SK-N-SH treated with all-trans-retinoic acid at 6 μM for 48 hours (cell line): Measurements from ENCODE around the gene TESPA1.

Experiments used
- ATAC-seq: fragments of 200-7000 bp; cut with Tn5 transposase; 3 replicates; pipeline ENCODE4 v1.9.1; 2020; ENCODE audit warnings: mild to moderate bottlenecking, moderate library complexity
- ARNTL ChIP-seq: fragments of 450-650 bp; formaldehyde crosslinking; IDR thresholded peaks from 2 replicates; pipeline ENCODE4 v1.5.0; 2020; ENCODE audit warnings: low read depth, mild to moderate bottlenecking, moderate library complexity, borderline replicate concordance
- BACH2 ChIP-seq: fragments of 250-450 bp; sonication (Bioruptor Pico); IDR thresholded peaks from 2 replicates; pipeline ENCODE4 v1.9.0; 2021; ENCODE audit warnings: mild to moderate bottlenecking, borderline replicate concordance
- CREB5 ChIP-seq: fragments of 250-450 bp; sonication (Bioruptor Pico); IDR thresholded peaks from 2 replicates; pipeline ENCODE4 v1.5.1; 2020; ENCODE audit warnings: low read depth, mild to moderate bottlenecking, moderate library complexity
- CSDC2 ChIP-seq: fragments of 250-450 bp; sonication (Bioruptor Pico); IDR thresholded peaks from 2 replicates; pipeline ENCODE4 v1.5.0; 2020; ENCODE audit warnings: mild to moderate bottlenecking, moderate library complexity
- CSRNP3 ChIP-seq: fragments of 250-450 bp; sonication (Bioruptor Pico); IDR thresholded peaks from 2 replicates; pipeline ENCODE4 v1.5.1; 2021; ENCODE audit warnings: mild to moderate bottlenecking, moderate library complexity
- ESRRG ChIP-seq: fragments of 250-450 bp; sonication (Bioruptor Pico); IDR thresholded peaks from 2 replicates; pipeline ENCODE4 v1.6.1; 2021; ENCODE audit warnings: mild to moderate bottlenecking
- GLIS3 ChIP-seq: fragments of 250-450 bp; sonication (Bioruptor Pico); IDR thresholded peaks from 2 replicates; pipeline ENCODE4 v1.5.0; 2020; ENCODE audit warnings: mild to moderate bottlenecking, moderate library complexity
- ISL1 ChIP-seq: fragments of 250-450 bp; sonication (Bioruptor Pico); IDR thresholded peaks from 2 replicates; pipeline ENCODE4 v2.1.2; 2022; ENCODE audit warnings: mild to moderate bottlenecking, moderate library complexity
- OSR1 ChIP-seq: fragments of 250-450 bp; sonication (Bioruptor Pico); IDR thresholded peaks from 2 replicates; pipeline ENCODE4 v1.8.0; 2022; ENCODE audit warnings: moderate library complexity, mild to moderate bottlenecking, inconsistent platforms
- PATZ1 ChIP-seq: fragments of 250-450 bp; sonication (Bioruptor Pico); IDR thresholded peaks from 2 replicates; pipeline ENCODE4 v1.8.0; 2020; ENCODE audit warnings: mild to moderate bottlenecking, moderate library complexity, borderline replicate concordance
- POU6F1 ChIP-seq: fragments of 250-450 bp; sonication (Bioruptor Pico); IDR thresholded peaks from 2 replicates; pipeline ENCODE4 v1.8.0; 2021; ENCODE audit warnings: low read depth, mild to moderate bottlenecking, moderate library complexity, borderline replicate concordance
- PPARA ChIP-seq: fragments of 250-450 bp; sonication (Bioruptor Pico); IDR thresholded peaks from 2 replicates; pipeline ENCODE4 v1.5.0; 2020; ENCODE audit warnings: mild to moderate bottlenecking, borderline replicate concordance
- RARB ChIP-seq: fragments of 250-450 bp; sonication (Bioruptor Pico); IDR thresholded peaks from 2 replicates; pipeline ENCODE4 v1.8.0; 2021; ENCODE audit warnings: mild to moderate bottlenecking, moderate library complexity
- SNAI2 ChIP-seq: fragments of 250-450 bp; sonication (Bioruptor Pico); IDR thresholded peaks from 2 replicates; pipeline ENCODE4 v1.5.0; 2020; ENCODE audit warnings: mild to moderate bottlenecking, moderate library complexity
- TCF4 ChIP-seq: fragments of 250-450 bp; sonication (Bioruptor Pico); IDR thresholded peaks from 2 replicates; pipeline ENCODE4 v1.8.0; 2021; ENCODE audit warnings: mild to moderate bottlenecking, moderate library complexity, borderline replicate concordance
- TOX ChIP-seq: fragments of 250-450 bp; sonication (Bioruptor Pico); IDR thresholded peaks from 2 replicates; pipeline ENCODE4 v1.8.0; 2021; ENCODE audit warnings: mild to moderate bottlenecking, moderate library complexity, borderline replicate concordance
- ZC3H10 ChIP-seq: fragments of 250-450 bp; sonication (Bioruptor Pico); IDR thresholded peaks from 2 replicates; pipeline ENCODE4 v1.5.1; 2021; ENCODE audit warnings: mild to moderate bottlenecking, moderate library complexity
- ZFP3 ChIP-seq: fragments of 250-450 bp; sonication (Bioruptor Pico); IDR thresholded peaks from 2 replicates; pipeline ENCODE4 v1.5.0; 2020; ENCODE audit warnings: mild to moderate bottlenecking, moderate library complexity
- ZFP30 ChIP-seq: fragments of 450-650 bp; formaldehyde crosslinking; IDR thresholded peaks from 2 replicates; pipeline ENCODE4 v1.5.0; 2022; ENCODE audit warnings: mild to moderate bottlenecking, moderate library complexity
- ZNF565 ChIP-seq: fragments of 450-650 bp; formaldehyde crosslinking; conservative IDR thresholded peaks from 2 replicates; pipeline ENCODE4 v1.5.0; 2020; ENCODE audit warnings: low read depth, mild to moderate bottlenecking, moderate library complexity
- ZNF8 ChIP-seq: fragments of 450-650 bp; formaldehyde crosslinking; IDR thresholded peaks from 2 replicates; pipeline ENCODE4 v1.5.0; 2020; ENCODE audit warnings: mild to moderate bottlenecking, moderate library complexity

Gene TESPA1

GRCh38 chr12:54950071-54950727 is 34.4 kb downstream of the TESPA1 start:
- ATAC-seq = no peak
- no peak for TF ChIP-seq CREB5 (CRISPR knock-in tag)
- no peak for TF ChIP-seq ESRRG
- TF ChIP-seq POU6F1 (CRISPR knock-in tag) = no peak
- TF ChIP-seq ZFP3 (CRISPR knock-in tag) = no peak
- TF ChIP-seq ZNF8 = no peak
- no peak for TF ChIP-seq CSRNP3 (CRISPR knock-in tag)
- no peak for TF ChIP-seq ZFP30 (CRISPR knock-in tag)
- TF ChIP-seq ARNTL = no peak
- no peak for TF ChIP-seq ISL1 (CRISPR knock-in tag)

- no peak for TF ChIP-seq ZC3H10
- TF ChIP-seq CSDC2 (CRISPR knock-in tag) = no peak
- TF ChIP-seq ZFP3 (CRISPR knock-in tag) = no peak
- no peak for TF ChIP-seq ESRRG
- no peak for TF ChIP-seq ZNF8
- no peak for TF ChIP-seq PPARA (CRISPR knock-in tag)
- TF ChIP-seq, all 23 proteins: peak for 0
- ATAC-seq = no peak
These were observed 35.4 kb downstream of the TESPA1 start for GRCh38 chr12:54949073-54949711.

GRCh38 chr12:54948171-54948570 is 36.4 kb downstream of the TESPA1 start:
- no peak for TF ChIP-seq ESRRG
- no peak for TF ChIP-seq CREB5 (CRISPR knock-in tag)
- no peak for TF ChIP-seq CSDC2 (CRISPR knock-in tag)
- TF ChIP-seq CSRNP3 (CRISPR knock-in tag) = no peak
- no peak for TF ChIP-seq SNAI2 (CRISPR knock-in tag)
- TF ChIP-seq PATZ1 (CRISPR knock-in tag) = no peak
- TF ChIP-seq TOX = no peak
- TF ChIP-seq ZNF565 (CRISPR knock-in tag) = no peak
- TF ChIP-seq ZNF8 = no peak
- TF ChIP-seq ARNTL = no peak
- no peak for TF ChIP-seq GLIS3 (CRISPR knock-in tag)
- TF ChIP-seq TCF4 = no peak
- TF ChIP-seq BACH2 (CRISPR knock-in tag) = no peak
- TF ChIP-seq ISL1 (CRISPR knock-in tag) = no peak
- no peak for TF ChIP-seq POU6F1 (CRISPR knock-in tag)
- TF ChIP-seq ZFP30 (CRISPR knock-in tag) = no peak
- TF ChIP-seq ZFP3 (CRISPR knock-in tag) = no peak
- no peak for TF ChIP-seq OSR1 (CRISPR knock-in tag)
- TF ChIP-seq RARB (CRISPR knock-in tag) = no peak
- no peak for ATAC-seq
